ENCODE results near the gene AJUBA.

GRCh38 chr14:22977684-22978486, 4.5 kb downstream of the AJUBA start:
- no peak for TF ChIP-seq CTCF (conservative IDR thresholded peaks at IDR 0.05)
- no peak for TF ChIP-seq EZH2 (IDR thresholded peaks at IDR 0.05; ENCODE audit: low read depth)
